Ishikawa (cell line): Measurements from ENCODE around the gene HOXB7.

Experiments
- CEBPB ChIP-seq: IDR thresholded peaks from 2 replicates; pipeline ENCODE4 v1.6.1; 2012
- CREB1 ChIP-seq: IDR thresholded peaks from 2 replicates; pipeline ENCODE4 v1.6.1; 2012; ENCODE audit warnings: low read depth
- EGR1 ChIP-seq: IDR thresholded peaks from 2 replicates; pipeline ENCODE4 v1.6.1; 2012
- EP300 ChIP-seq: IDR thresholded peaks from 2 replicates; pipeline ENCODE4 v1.6.1; 2012; ENCODE audit warnings: borderline replicate concordance
- FOXM1 ChIP-seq: IDR thresholded peaks from 2 replicates; pipeline ENCODE4 v1.6.1; 2012; ENCODE audit warnings: low read depth, borderline replicate concordance
- MAX ChIP-seq: IDR thresholded peaks from 2 replicates; pipeline ENCODE4 v1.6.1; 2012
- NFIC ChIP-seq: IDR thresholded peaks from 2 replicates; pipeline ENCODE4 v1.6.1; 2012
- RAD21 ChIP-seq: IDR thresholded peaks from 2 replicates; pipeline ENCODE4 v1.6.1; 2012; ENCODE audit warnings: low read depth
- TAF1 ChIP-seq: IDR thresholded peaks from 2 replicates; pipeline ENCODE4 v1.6.1; 2012; ENCODE audit warnings: low read depth, mild to moderate bottlenecking
- TCF12 ChIP-seq: IDR thresholded peaks from 2 replicates; pipeline ENCODE4 v1.6.1; 2012; ENCODE audit warnings: low read depth
- TEAD4 ChIP-seq: IDR thresholded peaks from 2 replicates; pipeline ENCODE4 v1.6.1; 2012
- YY1 ChIP-seq: IDR thresholded peaks from 2 replicates; pipeline ENCODE4 v1.6.1; 2012; ENCODE audit warnings: low read depth
- ZBTB7A ChIP-seq: IDR thresholded peaks from 2 replicates; pipeline ENCODE4 v1.6.1; 2012; ENCODE audit warnings: low read depth
- TF ChIP-seq, protein P1 (sequence below): IDR thresholded peaks from 2 replicates; pipeline ENCODE4 v1.6.1; 2012
- TF ChIP-seq, protein P2 (sequence below): IDR thresholded peaks from 2 replicates; pipeline ENCODE4 v1.6.1; 2012; ENCODE audit warnings: low read depth, mild to moderate bottlenecking

HOXB7 gene

DNA sequence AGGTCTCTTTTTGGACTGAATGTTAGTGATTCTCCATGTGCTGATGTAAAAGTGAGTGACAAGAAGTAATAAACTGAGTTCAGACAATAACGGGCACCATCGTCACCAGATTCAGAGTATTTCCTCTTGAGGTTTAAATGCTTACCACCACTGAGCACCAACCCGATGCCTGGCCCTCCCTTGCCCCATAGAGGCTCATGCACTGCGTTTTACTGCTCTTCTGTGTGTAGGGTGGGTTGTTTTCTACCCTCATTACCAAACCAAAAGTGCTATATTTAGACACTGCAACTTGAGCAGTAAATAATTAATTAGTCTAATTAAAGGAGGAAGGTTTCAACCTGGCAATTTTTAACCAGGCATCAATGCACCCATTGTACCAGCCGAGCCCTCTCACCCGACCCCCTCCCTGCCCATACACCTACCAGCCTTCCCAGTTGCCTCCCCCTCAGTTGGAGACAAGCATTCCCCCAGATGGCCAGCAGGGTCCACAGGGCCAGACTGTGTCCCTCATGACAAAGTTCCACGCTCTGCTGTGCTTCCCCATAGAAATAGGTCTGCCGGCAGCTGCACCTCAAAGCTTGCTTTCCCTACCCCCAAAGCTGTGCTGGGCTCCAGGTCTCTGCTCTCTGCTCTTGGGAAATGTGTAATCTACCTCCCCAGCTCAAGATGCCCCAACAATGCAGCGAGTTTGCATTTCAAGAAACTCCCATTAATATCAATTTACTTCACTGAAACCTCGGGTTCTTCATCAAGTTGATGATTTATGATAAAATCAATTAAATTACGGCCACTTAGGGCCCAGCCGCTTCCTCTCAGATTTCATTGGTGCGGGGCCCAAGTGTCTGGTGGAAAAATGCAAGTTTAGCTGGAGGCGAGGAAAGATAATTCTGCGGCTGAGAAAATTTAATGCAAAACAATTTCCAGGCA, 48.7 kb downstream of the HOXB7 start:
- TF ChIP-seq CREB1 (no peak), YY1 (no peak), MAX (no peak), NFIC (no peak), TEAD4 (no peak), FOXM1 (no peak), TAF1 (no peak)
- TF ChIP-seq, protein P1, sequence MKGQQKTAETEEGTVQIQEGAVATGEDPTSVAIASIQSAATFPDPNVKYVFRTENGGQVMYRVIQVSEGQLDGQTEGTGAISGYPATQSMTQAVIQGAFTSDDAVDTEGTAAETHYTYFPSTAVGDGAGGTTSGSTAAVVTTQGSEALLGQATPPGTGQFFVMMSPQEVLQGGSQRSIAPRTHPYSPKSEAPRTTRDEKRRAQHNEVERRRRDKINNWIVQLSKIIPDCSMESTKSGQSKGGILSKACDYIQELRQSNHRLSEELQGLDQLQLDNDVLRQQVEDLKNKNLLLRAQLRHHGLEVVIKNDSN: no peak
- TF ChIP-seq, protein P2, sequence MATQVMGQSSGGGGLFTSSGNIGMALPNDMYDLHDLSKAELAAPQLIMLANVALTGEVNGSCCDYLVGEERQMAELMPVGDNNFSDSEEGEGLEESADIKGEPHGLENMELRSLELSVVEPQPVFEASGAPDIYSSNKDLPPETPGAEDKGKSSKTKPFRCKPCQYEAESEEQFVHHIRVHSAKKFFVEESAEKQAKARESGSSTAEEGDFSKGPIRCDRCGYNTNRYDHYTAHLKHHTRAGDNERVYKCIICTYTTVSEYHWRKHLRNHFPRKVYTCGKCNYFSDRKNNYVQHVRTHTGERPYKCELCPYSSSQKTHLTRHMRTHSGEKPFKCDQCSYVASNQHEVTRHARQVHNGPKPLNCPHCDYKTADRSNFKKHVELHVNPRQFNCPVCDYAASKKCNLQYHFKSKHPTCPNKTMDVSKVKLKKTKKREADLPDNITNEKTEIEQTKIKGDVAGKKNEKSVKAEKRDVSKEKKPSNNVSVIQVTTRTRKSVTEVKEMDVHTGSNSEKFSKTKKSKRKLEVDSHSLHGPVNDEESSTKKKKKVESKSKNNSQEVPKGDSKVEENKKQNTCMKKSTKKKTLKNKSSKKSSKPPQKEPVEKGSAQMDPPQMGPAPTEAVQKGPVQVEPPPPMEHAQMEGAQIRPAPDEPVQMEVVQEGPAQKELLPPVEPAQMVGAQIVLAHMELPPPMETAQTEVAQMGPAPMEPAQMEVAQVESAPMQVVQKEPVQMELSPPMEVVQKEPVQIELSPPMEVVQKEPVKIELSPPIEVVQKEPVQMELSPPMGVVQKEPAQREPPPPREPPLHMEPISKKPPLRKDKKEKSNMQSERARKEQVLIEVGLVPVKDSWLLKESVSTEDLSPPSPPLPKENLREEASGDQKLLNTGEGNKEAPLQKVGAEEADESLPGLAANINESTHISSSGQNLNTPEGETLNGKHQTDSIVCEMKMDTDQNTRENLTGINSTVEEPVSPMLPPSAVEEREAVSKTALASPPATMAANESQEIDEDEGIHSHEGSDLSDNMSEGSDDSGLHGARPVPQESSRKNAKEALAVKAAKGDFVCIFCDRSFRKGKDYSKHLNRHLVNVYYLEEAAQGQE: no peak

DNA sequence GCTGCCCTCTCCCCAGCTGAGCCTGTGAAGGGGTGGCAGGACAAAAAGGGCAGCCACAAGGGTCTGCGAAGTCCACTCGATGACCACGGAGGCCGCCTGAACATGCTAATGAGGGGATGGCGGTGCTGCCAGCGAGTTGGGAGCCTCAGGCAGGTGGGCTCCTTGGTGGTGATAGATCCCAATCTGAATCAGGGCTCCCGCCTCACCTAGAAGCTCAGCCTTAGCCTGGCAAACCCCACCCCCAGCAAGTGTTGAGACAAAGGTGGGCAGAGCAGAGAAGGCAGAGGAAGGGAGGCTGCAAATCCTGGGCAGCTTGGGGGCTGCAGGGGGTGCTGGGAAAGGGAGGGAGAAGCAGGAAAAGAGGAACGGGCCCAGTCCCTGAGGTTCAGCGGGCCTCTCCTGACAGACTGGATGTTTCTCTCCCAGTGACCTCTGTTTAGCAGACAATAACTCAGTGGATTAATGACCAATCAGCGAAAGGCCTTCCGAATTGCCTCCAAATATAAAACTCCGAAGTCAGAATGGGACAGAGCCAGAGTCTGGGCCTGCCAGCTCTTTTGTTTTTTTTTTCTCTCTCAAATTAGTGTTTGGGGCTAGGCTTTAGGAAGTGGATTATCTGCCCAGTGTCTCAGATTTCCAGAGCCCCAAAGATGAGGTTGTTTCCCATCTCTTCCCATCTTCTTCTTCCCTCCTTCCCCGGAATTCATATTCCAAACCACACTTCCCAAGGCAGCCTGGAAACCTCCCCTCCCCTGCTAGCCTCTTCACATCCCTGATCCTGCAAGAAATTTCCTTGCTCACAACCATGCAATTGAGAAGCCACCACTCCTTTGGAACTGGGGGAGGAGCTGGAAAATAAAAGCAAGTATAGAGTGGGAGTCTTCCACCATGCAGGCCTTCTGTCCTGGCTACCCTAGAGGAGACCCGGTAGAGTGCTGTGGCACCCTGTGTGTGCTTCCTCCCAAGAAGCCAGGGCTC, 50.7 kb downstream of the HOXB7 start:
- TF ChIP-seq TAF1: no peak
- TF ChIP-seq CEBPB: no peak
- TF ChIP-seq, protein P2: no peak
- TF ChIP-seq FOXM1: no peak
- TF ChIP-seq NFIC: no peak
- no peak for TF ChIP-seq RAD21
- TF ChIP-seq MAX: no peak
- no peak for TF ChIP-seq EGR1
- TF ChIP-seq CREB1: no peak
- TF ChIP-seq, protein P1: no peak
- no peak for TF ChIP-seq TCF12
- no peak for TF ChIP-seq ZBTB7A
- TF ChIP-seq YY1: no peak
- TF ChIP-seq EP300: no peak
- no peak for TF ChIP-seq TEAD4

- TF ChIP-seq EP300 (no peak), EGR1 (no peak)
Observed at GRCh38 chr17:48559122-48559839, 51.5 kb downstream of the HOXB7 start.

GRCh38 chr17:48558831-48559121, 52.0 kb downstream of the HOXB7 start:
- TF ChIP-seq CEBPB: no peak
- TF ChIP-seq, protein P1: no peak
